ENCODE data around the gene PHACTR4. TPM values are rescaled to one million over a fixed set of nuclear protein-coding genes. Genes with fewer than 3 reads are reported as not detected.
"Not testable (repeated sequence)": the region's sequence is repeated elsewhere in the genome, so short reads cannot be mapped to it uniquely, and the experiment has no call there.

Gene PHACTR4
- total RNA-seq, 1 donor from 2014 or later = 50.3 TPM

DNA sequence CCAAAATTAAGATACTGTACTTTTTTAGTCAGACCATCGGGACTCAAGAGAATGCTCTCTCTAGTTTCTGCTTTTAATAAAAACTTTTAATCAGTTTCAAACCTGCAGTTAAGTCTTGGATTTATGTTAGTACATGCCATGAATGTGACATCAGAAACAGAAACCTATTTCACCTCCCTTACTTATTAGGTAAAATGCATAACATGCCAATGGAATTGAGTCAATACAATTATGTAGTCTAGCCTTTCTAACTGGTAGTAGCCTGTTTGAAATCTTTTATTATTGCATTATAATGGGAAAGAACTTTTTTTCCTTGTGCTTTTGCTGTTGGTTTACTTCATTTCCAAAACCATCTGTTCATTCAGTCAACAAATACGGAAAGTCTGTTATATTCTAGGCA lies 4.8 kb downstream of the PHACTR4 start:
- TF ChIP-seq, protein P1, sequence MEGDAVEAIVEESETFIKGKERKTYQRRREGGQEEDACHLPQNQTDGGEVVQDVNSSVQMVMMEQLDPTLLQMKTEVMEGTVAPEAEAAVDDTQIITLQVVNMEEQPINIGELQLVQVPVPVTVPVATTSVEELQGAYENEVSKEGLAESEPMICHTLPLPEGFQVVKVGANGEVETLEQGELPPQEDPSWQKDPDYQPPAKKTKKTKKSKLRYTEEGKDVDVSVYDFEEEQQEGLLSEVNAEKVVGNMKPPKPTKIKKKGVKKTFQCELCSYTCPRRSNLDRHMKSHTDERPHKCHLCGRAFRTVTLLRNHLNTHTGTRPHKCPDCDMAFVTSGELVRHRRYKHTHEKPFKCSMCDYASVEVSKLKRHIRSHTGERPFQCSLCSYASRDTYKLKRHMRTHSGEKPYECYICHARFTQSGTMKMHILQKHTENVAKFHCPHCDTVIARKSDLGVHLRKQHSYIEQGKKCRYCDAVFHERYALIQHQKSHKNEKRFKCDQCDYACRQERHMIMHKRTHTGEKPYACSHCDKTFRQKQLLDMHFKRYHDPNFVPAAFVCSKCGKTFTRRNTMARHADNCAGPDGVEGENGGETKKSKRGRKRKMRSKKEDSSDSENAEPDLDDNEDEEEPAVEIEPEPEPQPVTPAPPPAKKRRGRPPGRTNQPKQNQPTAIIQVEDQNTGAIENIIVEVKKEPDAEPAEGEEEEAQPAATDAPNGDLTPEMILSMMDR (conservative IDR thresholded peaks at IDR 0.05) = no peak
- Mint-ChIP-seq H3K4me3 (peak overlapping the region; percentile 62), H3K36me3 (peaks cover 16% of the 10 kb centered on the region), H3K27ac (peak overlapping the region; percentile 93), H3K9me3 (no peaks in the 10 kb centered on the region), H3K4me1 (ENCODE audit: unreplicated experiment) (peaks cover 29% of the 10 kb centered on the region), H3K27me3 (no peaks in the 10 kb centered on the region)
- DNase-seq (ENCODE audit: extremely low spot score, unreplicated experiment) = no peak

DNA sequence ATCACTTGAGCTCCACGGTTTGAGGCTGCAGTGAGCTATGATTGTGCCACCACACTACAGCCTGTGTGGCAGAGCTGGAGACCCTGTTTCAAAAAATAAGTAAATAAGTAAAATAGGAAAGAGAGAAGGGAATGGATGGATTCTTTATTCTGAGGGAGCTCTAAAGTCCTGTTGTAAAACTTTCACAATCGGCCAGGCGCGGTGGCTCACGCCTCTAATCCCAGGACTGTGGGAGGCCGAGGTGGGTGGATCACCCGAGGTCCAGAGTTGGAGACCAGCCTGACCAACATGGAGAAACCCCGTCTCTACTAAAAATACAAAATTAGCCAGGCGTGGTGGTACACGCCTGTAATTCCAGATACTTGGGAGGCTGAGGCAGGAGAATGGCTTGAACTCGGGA lies 6.1 kb downstream of the PHACTR4 start:
- not testable (repeated sequence) for DNase-seq (ENCODE audit: extremely low spot score, unreplicated experiment); H3K27me3 Mint-ChIP-seq; H3K9me3 Mint-ChIP-seq; H3K4me3 Mint-ChIP-seq; H3K27ac Mint-ChIP-seq
- H3K36me3 Mint-ChIP-seq = peaks cover 20% of the 10 kb centered on the region
- peaks cover 26% of the 10 kb centered on the region for H3K4me1 Mint-ChIP-seq (ENCODE audit: unreplicated experiment)

DNA sequence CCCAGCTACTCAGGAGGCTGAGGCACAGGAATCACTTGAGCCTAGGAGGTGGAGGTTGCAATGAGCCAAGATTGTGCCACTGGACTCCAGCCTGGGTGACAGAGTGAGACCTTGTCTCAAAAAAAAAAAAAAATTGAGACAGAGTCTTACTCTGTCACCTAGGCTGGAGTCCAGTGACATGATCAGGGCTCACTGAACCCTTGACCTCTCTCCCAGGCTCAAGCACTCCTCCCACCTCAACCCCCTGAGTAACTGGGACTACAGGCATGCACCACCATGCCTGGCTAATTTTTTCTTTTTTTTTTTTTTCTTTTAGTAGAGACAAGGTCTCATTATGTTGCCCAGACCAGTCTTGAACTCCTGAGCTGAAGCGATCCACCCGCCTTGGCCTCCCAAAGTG lies 6.7 kb downstream of the PHACTR4 start:
- peaks cover 23% of the 10 kb centered on the region for H3K36me3 Mint-ChIP-seq
- DNase-seq (ENCODE audit: extremely low spot score, unreplicated experiment); H3K27me3 Mint-ChIP-seq; H3K27ac Mint-ChIP-seq; H3K9me3 Mint-ChIP-seq; H3K4me3 Mint-ChIP-seq: not testable (repeated sequence)
- peaks cover 22% of the 10 kb centered on the region for H3K4me1 Mint-ChIP-seq (ENCODE audit: unreplicated experiment)

DNA sequence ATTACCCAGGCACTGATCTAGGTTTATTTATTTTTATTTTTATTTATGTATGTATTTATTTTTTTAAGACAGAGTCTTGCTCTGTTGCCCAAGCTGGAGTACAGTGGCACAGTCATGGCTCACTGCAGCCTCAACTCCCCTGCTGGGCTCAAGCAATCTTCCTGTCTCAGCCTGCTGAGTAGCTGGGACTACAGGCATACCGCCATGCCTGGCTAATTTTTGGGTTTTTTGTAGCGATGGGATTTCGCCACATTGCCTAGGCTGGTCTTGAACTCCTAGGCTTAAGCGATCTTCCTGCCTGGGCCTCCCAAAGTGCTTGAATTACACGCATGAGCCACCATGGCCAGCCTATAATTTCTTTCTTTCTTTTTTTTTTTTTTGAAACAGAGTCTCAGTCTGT lies 9.4 kb downstream of the PHACTR4 start:
- Mint-ChIP-seq H3K36me3 (peaks cover 40% of the 10 kb centered on the region), H3K4me1 (ENCODE audit: unreplicated experiment) (peaks cover 14% of the 10 kb centered on the region), H3K27ac (no peak overlapping the region), H3K4me3 (no peak overlapping the region), H3K9me3 (peaks cover 9% of the 10 kb centered on the region), H3K27me3 (no peaks in the 10 kb centered on the region)
- TF ChIP-seq, protein P1 (conservative IDR thresholded peaks at IDR 0.05) = no peak
- DNase-seq (ENCODE audit: extremely low spot score, unreplicated experiment) = no peak

DNA sequence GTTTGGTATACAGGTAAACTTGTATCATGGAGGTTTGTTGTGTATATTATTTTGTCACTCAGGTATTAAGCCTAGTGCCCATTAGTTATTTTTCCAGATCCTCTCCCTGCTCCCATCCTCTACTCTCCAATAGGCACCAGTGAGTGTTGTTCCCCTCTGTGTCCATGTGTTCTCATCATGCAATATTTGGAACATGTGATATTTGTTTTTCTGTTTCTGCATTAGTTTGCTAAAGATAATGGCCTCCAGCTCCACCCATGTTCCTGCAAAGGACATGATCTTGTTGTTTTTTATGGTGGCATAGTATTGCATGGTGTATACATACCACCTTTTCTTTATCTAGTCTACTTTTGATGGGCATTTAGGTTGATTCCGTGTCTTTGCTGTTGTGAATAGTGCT lies 10.9 kb downstream of the PHACTR4 start:
- Mint-ChIP-seq H3K27me3 (no peaks in the 10 kb centered on the region), H3K27ac (no peak overlapping the region)

DNA sequence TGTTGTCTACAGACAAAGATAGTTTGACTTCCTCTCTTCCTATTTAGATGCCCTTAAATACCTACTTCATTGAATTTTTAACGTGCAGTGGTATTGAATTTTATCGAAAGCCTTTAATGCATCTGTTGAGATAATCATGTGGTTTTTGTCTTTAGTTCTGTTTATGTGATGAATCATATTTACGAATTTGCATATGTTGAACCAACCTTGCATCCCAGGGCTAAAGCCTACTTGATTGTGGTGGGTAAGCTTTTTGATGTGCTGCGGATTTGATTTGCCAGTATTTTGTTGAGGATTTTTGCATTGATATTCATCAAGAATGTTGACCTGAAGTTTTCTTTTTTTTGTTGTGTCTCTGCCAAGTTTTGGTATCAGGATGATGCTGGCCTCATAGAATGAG lies 14.2 kb downstream of the PHACTR4 start:
- not testable (repeated sequence) for H3K27ac Mint-ChIP-seq; H3K4me3 Mint-ChIP-seq; H3K4me1 Mint-ChIP-seq (ENCODE audit: unreplicated experiment); H3K27me3 Mint-ChIP-seq; DNase-seq (ENCODE audit: extremely low spot score, unreplicated experiment); H3K9me3 Mint-ChIP-seq
- peaks cover 47% of the 10 kb centered on the region for H3K36me3 Mint-ChIP-seq

More for the DNA sequence above, 10.9 kb downstream of the PHACTR4 start:
- TF ChIP-seq, protein P1 (conservative IDR thresholded peaks at IDR 0.05) = no peak
- peaks cover 2% of the 10 kb centered on the region for H3K4me1 Mint-ChIP-seq (ENCODE audit: unreplicated experiment)
- no peak overlapping the region for H3K4me3 Mint-ChIP-seq
- H3K36me3 Mint-ChIP-seq = peaks cover 40% of the 10 kb centered on the region
- peaks cover 10% of the 10 kb centered on the region for H3K9me3 Mint-ChIP-seq
- DNase-seq (ENCODE audit: extremely low spot score, unreplicated experiment) = no peak

DNA sequence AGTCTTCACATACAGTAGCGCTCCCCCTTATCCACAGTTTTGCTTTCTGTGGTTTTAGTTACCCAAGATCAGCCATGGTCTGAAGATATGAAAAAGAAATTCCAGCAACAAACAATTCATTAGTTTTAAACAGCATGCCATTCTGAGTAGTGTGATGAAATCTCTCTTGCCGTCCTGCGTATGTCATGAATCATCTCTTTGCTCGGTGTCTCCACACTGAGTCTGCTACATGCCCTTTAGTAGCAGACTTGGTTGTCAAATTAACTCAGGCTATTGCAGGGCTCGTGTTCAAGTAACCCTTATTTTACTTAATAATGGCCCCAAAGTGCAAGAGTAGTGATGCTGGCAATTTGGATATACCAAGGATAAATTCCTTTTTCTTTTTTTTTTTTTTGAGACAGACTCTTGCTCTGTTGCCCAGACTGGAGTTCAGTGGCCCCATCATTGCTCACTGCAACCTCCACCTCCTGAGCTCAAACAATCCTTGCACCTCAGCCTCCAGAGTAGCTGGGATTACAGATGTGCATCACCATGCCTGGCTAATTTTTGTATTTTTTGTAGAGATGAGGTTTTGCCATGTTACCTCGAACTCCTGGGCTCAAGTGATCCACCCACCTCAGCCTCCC lies 22.6 kb downstream of the PHACTR4 start:
- peak overlapping the region; percentile 77 for H3K27ac Mint-ChIP-seq
- no peak for DNase-seq (ENCODE audit: extremely low spot score, unreplicated experiment)
- H3K4me3 Mint-ChIP-seq = no peak overlapping the region
- TF ChIP-seq, protein P1 (conservative IDR thresholded peaks at IDR 0.05) = no peak
- peaks cover 4% of the 10 kb centered on the region for H3K4me1 Mint-ChIP-seq (ENCODE audit: unreplicated experiment)
- H3K27me3 Mint-ChIP-seq = no peaks in the 10 kb centered on the region
- H3K9me3 Mint-ChIP-seq = no peaks in the 10 kb centered on the region
- peaks cover 19% of the 10 kb centered on the region for H3K36me3 Mint-ChIP-seq

All from type B pancreatic cell (in vitro differentiated cells).